SK-N-MC (cell line): ENCODE data around the gene PDK1.
"Not testable (repeated sequence)": the region's sequence is repeated elsewhere in the genome, so short reads cannot be mapped to it uniquely, and the experiment has no call there.

Experiments
- EZH2 ChIP-seq: fragments of 200-600 bp; sonication (generic); IDR thresholded peaks from one replicate; pipeline ENCODE4 v1.6.1; 2017; ENCODE audit warnings: antibody characterized with exemption
- POLR2AphosphoS5 ChIP-seq: IDR thresholded peaks from 2 replicates; pipeline ENCODE4 v1.6.1; 2012; ENCODE audit warnings: mild to moderate bottlenecking, low read depth, low read length, borderline replicate concordance

DNA sequence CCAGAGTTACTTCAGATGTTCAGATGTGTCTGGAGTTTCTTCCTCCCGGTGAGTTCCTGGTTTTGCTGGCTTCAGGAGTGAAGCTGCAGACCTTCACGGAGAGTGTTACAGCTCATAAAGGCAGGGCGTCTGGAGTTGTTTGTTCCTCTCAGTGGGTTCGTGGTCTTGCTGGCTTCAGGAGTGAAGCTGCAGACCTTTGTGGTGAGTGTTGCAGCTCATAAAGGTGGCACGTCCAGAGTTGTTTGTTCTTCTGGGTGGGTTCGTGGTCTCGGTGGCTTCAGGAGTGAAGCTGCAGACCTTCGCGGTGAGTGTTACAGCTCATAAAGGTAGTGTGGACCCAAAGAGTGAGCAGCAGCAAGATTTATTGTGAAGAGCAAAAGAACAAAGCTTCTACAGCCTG is 31.3 kb downstream of the PDK1 start:
- not testable (repeated sequence) for TF ChIP-seq POLR2AphosphoS5, EZH2
